SK-N-SH (cell line): Measurements from ENCODE around the gene GPR39. TPM values are rescaled to one million over a fixed set of nuclear protein-coding genes. Genes with fewer than 3 reads are reported as not detected.

ENCODE experiments used
- CTCF ChIA-PET: fragments of 300-600, 350-600 bp; formaldehyde crosslinking; extraction: SDS; loops from one replicate; lab custom pipeline; 2021; lab: Yijun Ruan, JAX
- POLR2A ChIA-PET: fragments of 350-600 bp; sonication (Branson Sonifier 250); formaldehyde crosslinking; extraction: SDS; loops from one replicate; lab custom pipeline; 2020; ENCODE audit warnings: antibody characterized with exemption, inconsistent platforms; lab: Yijun Ruan, JAX
- DNase-seq: peaks from one replicate; pipeline ENCODE4 v3.0.0; 2012
- H2AFZ ChIP-seq: fragments of 200-600 bp; sonication (generic); 2 replicates; pipeline ENCODE4 v1.8.1; 2016; ENCODE audit warnings: antibody characterized with exemption, mild to moderate bottlenecking, low read depth
- H3F3A ChIP-seq: fragments of 200-600 bp; sonication (generic); replicated peaks from 2 replicates; pipeline ENCODE3; 2016; ENCODE audit warnings: antibody characterized with exemption, mild to moderate bottlenecking; ENCODE audit not compliant: insufficient read depth
- H3K27ac ChIP-seq, 2 experiments: fragments of 200-500 bp in 1 of 2; fragments of 200-600 bp in 1 of 2; sonication (Bioruptor generic) in 1 of 2; sonication (generic), shearing (Covaris generic) in 1 of 2; 2 replicates each; pipeline versions ENCODE4 v1.5.1 to v1.6.1; 2014 to 2016; ENCODE audit warnings: low read depth in 2 of 2, inconsistent platforms in 1 of 2, low read length in 1 of 2, mild to moderate bottlenecking in 1 of 2, mixed read lengths in 1 of 2
- H3K27me3 ChIP-seq: fragments of 200-600 bp; sonication (generic), shearing (Covaris generic); 2 replicates; pipeline ENCODE4 v1.6.1; 2016; ENCODE audit warnings: mixed run types; ENCODE audit not compliant: insufficient read depth
- H3K36me3 ChIP-seq, 2 experiments: fragments of 200-500 bp in 1 of 2; fragments of 200-600 bp in 1 of 2; sonication (Bioruptor generic) in 1 of 2; sonication (generic) in 1 of 2; replicated peaks in 1 of 2; 2 replicates each; pipeline versions ENCODE3 to v1.5.1; 2014 to 2016; ENCODE audit warnings: low read length in 1 of 2, mild to moderate bottlenecking in 1 of 2; ENCODE audit not compliant: insufficient read depth in 2 of 2, control insufficient read depth in 1 of 2
- H3K4me1 ChIP-seq, 2 experiments: fragments of 200-500 bp in 1 of 2; fragments of 200-600 bp in 1 of 2; sonication (Bioruptor generic) in 1 of 2; sonication (generic), shearing (Covaris generic) in 1 of 2; 2 replicates each; pipeline versions ENCODE4 v1.5.1 to v1.6.1; 2014 to 2016; ENCODE audit warnings: low read depth in 1 of 2, low read length in 1 of 2, mixed run types in 1 of 2; ENCODE audit not compliant: insufficient read depth in 2 of 2, control insufficient read depth in 1 of 2
- H3K4me2 ChIP-seq: fragments of 200-600 bp; sonication (generic), shearing (Covaris generic); 2 replicates; pipeline ENCODE4 v1.6.1; 2017; ENCODE audit warnings: mixed run types
- H3K4me3 ChIP-seq, 2 experiments: fragments of 200-500 bp in 1 of 2; fragments of 200-600 bp in 1 of 2; sonication (Bioruptor generic) in 1 of 2; sonication (generic), shearing (Covaris generic) in 1 of 2; 2 replicates each; pipeline versions ENCODE4 v1.5.1 to v1.8.1; 2014 to 2016; ENCODE audit warnings: low read depth in 2 of 2, inconsistent platforms in 1 of 2, low read length in 1 of 2, mild to moderate bottlenecking in 1 of 2, mixed read lengths in 1 of 2, moderate library complexity in 1 of 2
- H3K79me2 ChIP-seq: fragments of 200-600 bp; sonication (generic); 2 replicates; pipeline ENCODE4 v1.8.1; 2017; ENCODE audit warnings: mild to moderate bottlenecking; ENCODE audit not compliant: insufficient read depth
- H3K9ac ChIP-seq: fragments of 200-600 bp; sonication (generic); 2 replicates; pipeline ENCODE4 v1.6.1; 2017; ENCODE audit warnings: mixed run types
- H3K9me2 ChIP-seq: fragments of 200-600 bp; sonication (generic); 2 replicates; pipeline ENCODE4 v1.6.1; 2017; ENCODE audit warnings: mixed run types
- H3K9me3 ChIP-seq: fragments of 200-600 bp; sonication (generic); 2 replicates; pipeline ENCODE4 v1.6.1; 2017; ENCODE audit warnings: mixed run types, mild to moderate bottlenecking, moderate library complexity
- H4K20me1 ChIP-seq: fragments of 200-600 bp; sonication (generic); 2 replicates; pipeline ENCODE4 v1.6.1; 2017; ENCODE audit warnings: mild to moderate bottlenecking, mixed run types; ENCODE audit not compliant: insufficient read depth
- CHD2 ChIP-seq: fragments of 150-350 bp; IDR thresholded peaks from 2 replicates; pipeline ENCODE4 v1.6.1; 2018; ENCODE audit warnings: low read length; ENCODE audit not compliant: partially characterized antibody
- CTCF ChIP-seq: fragments of 200-600 bp; sonication (generic); IDR thresholded peaks from 2 replicates; pipeline ENCODE4 v1.6.1; 2017; ENCODE audit warnings: antibody characterized with exemption, mild to moderate bottlenecking, moderate library complexity
- EP300 ChIP-seq, 2 experiments: IDR thresholded peaks; 2 replicates each; pipeline versions ENCODE4 v1.4.0 to v1.6.1; 2012; ENCODE audit warnings: borderline replicate concordance in 1 of 2, low read depth in 1 of 2, low read length in 1 of 2
- FOSL2 ChIP-seq: IDR thresholded peaks from 2 replicates; pipeline ENCODE4 v1.4.0; 2012; ENCODE audit warnings: low read depth, mild to moderate bottlenecking, moderate library complexity, borderline replicate concordance
- FOXJ3 ChIP-seq: sonication (generic); formaldehyde crosslinking; IDR thresholded peaks from 2 replicates; pipeline ENCODE4 v1.5.1; 2020; ENCODE audit warnings: mild to moderate bottlenecking, missing genetic modification reagents
- GABPA ChIP-seq: IDR thresholded peaks from 2 replicates; pipeline ENCODE4 v1.4.0; 2012; ENCODE audit warnings: low read depth, mild to moderate bottlenecking
- GATA2 ChIP-seq: sonication (generic); formaldehyde crosslinking; IDR thresholded peaks from 2 replicates; pipeline ENCODE4 v1.5.0; 2020; ENCODE audit warnings: mild to moderate bottlenecking, missing genetic modification reagents
- JUND ChIP-seq: IDR thresholded peaks from 2 replicates; pipeline ENCODE4 v1.4.0; 2012
- MAX ChIP-seq: IDR thresholded peaks from 2 replicates; pipeline ENCODE4 v1.4.0; 2012; ENCODE audit warnings: low read depth
- POLR2AphosphoS5 ChIP-seq: IDR thresholded peaks from 2 replicates; pipeline ENCODE4 v1.6.1; 2012; ENCODE audit warnings: low read depth, low read length
- RAD21 ChIP-seq: IDR thresholded peaks from 2 replicates; pipeline ENCODE4 v1.6.1; 2012; ENCODE audit warnings: mild to moderate bottlenecking, low read length
- RCOR1 ChIP-seq: fragments of 150-350 bp; IDR thresholded peaks from 2 replicates; pipeline ENCODE4 v1.6.1; 2017; ENCODE audit warnings: antibody characterized with exemption, low read length
- SIN3A ChIP-seq: IDR thresholded peaks from 2 replicates; pipeline ENCODE4 v1.6.1; 2012; ENCODE audit warnings: low read depth, mild to moderate bottlenecking, low read length, moderate library complexity, borderline replicate concordance
- SMC3 ChIP-seq: IDR thresholded peaks from 2 replicates; pipeline ENCODE4 v1.6.1; 2012; ENCODE audit warnings: low read depth, low read length, improper control_type of control experiment
- TAF1 ChIP-seq: IDR thresholded peaks from 2 replicates; pipeline ENCODE4 v1.6.1; 2012; ENCODE audit warnings: low read depth, mild to moderate bottlenecking, low read length, moderate library complexity, borderline replicate concordance
- TEAD4 ChIP-seq: IDR thresholded peaks from 2 replicates; pipeline ENCODE4 v1.4.0; 2012; ENCODE audit warnings: mild to moderate bottlenecking, borderline replicate concordance; ENCODE audit not compliant: insufficient read depth
- USF1 ChIP-seq: IDR thresholded peaks from 2 replicates; pipeline ENCODE4 v1.4.0; 2012; ENCODE audit warnings: low read depth, borderline replicate concordance
- YY1 ChIP-seq: IDR thresholded peaks from 2 replicates; pipeline ENCODE4 v1.4.0; 2012; ENCODE audit warnings: low read depth, mild to moderate bottlenecking
- ZBTB33 ChIP-seq: IDR thresholded peaks from 2 replicates; pipeline ENCODE4 v1.4.0; 2012; ENCODE audit warnings: low read depth, borderline replicate concordance
- WGBS: methylation state at CpG from one replicate; pipeline ENCODE4 v1.1.6; 2017; ENCODE audit warnings: low lambda C conversion rate; 5-methylcytosine and 5-hydroxymethylcytosine counted together
- polyA plus RNA-seq, 3 experiments: library from polyadenylated mRNA; depleted of rRNA; stranded (reverse); fragments of >200 nt; gene quantifications; 2 replicates each; pipeline ENCODE4 v1.2.3, GENCODE V29; 2012

Gene GPR39
- polyA plus RNA-seq, 1 of the 3 experiments (the other 2 are of a cell fraction) = 2.3 TPM

GRCh38 chr2:132676999-132677398 is 260.4 kb downstream of the GPR39 start:
- POLR2A ChIA-PET = no interaction called here
- Histone ChIP-seq H2AFZ (no peak overlapping the region), H3K4me2 (0 out of 2 replicates have a peak overlapping the region, but pooled peaks have one; percentile 3), H3K27ac (peak overlapping the region in 1 of 2 experiments; percentile 70; a peak in 2 of 4 replicates), H3K9ac (no peak overlapping the region), H3K79me2 (no peaks in the 10 kb centered on the region), H4K20me1 (no peaks in the 10 kb centered on the region), H3K4me1 (peaks cover 0 to 16% of the 10 kb centered on the region in 2 experiments; a peak in 1 of 4 replicates), H3K4me3 (no peak overlapping the region), H3K9me3 (no peaks in the 10 kb centered on the region), H3K36me3 (no peaks in the 10 kb centered on the region), H3F3A (peaks cover 12% of the 10 kb centered on the region), H3K9me2 (no peaks in the 10 kb centered on the region), H3K27me3 (no peaks in the 10 kb centered on the region)
- CTCF ChIA-PET = interaction anchor here (0.7 to 4.8 kb wide), 14 partner anchors 9 to 501 kb away, joined by 3 to 28 read pairs (median 6); no protein-coding TSS in a partner anchor
- 85% methylated on average over 2 of the region's 2 CpGs for WGBS
- TF ChIP-seq ZBTB33 (no peak), RAD21 (peak; percentile 57), RCOR1 (no peak), CTCF (peak; percentile 47)
- DNase-seq = no peak

- Histone ChIP-seq H4K20me1 (no peaks in the 10 kb centered on the region), H3K9me2 (no peaks in the 10 kb centered on the region), H3K9me3 (no peaks in the 10 kb centered on the region), H3K79me2 (no peaks in the 10 kb centered on the region), H3K9ac (no peak overlapping the region), H2AFZ (peak overlapping the region; percentile 10; the same call in 1 of the 2 replicates), H3K36me3 (no peaks in the 10 kb centered on the region), H3K27me3 (no peaks in the 10 kb centered on the region), H3K4me1 (peaks cover 0 to 13% of the 10 kb centered on the region in 2 experiments; a peak in 1 of 4 replicates), H3K4me3 (no peak overlapping the region), H3F3A (peaks cover 11% of the 10 kb centered on the region), H3K4me2 (0 out of 2 replicates have a peak overlapping the region, but pooled peaks have one; percentile 3), H3K27ac (peak overlapping the region in 1 of 2 experiments; percentile 70; a peak in 2 of 4 replicates)
- 18% methylated on average over 5 of the region's 5 CpGs for WGBS
- no peak for DNase-seq
- CTCF ChIA-PET = interaction anchor here (0.6 to 4.8 kb wide), 13 partner anchors 8 to 500 kb away, joined by 3 to 28 read pairs (median 6); no protein-coding TSS in a partner anchor
- POLR2A ChIA-PET = no interaction called here
- no peak for TF ChIP-seq GABPA
- no peak for TF ChIP-seq GATA2 (CRISPR knock-in tag)
- TF ChIP-seq SIN3A = no peak
- no peak for TF ChIP-seq TEAD4
- no peak for TF ChIP-seq TAF1
- TF ChIP-seq FOXJ3 (CRISPR knock-in tag) = no peak
- no peak for TF ChIP-seq CTCF
- no peak for TF ChIP-seq YY1
- no peak for TF ChIP-seq POLR2AphosphoS5
- TF ChIP-seq SMC3 = no peak
- TF ChIP-seq EP300 (IDR thresholded peaks at IDR 0.05; ENCODE audit: borderline replicate concordance in 1 of 2, low read depth in 1 of 2, low read length in 1 of 2) = peak in 1 of 2 experiments; percentile 28; a peak in 1 of 4 replicates
- TF ChIP-seq FOSL2 = peak; percentile 82
- TF ChIP-seq CHD2 = no peak
- TF ChIP-seq MAX = no peak
- no peak for TF ChIP-seq USF1
- TF ChIP-seq JUND = peak; percentile 70
Observed at GRCh38 chr2:132677661-132678060, 261.1 kb downstream of the GPR39 start.
